A549 treated with RU486 at 1 μM for 4 hours (cell line): ENCODE data around the gene BTF3. TPM values are rescaled to one million over a fixed set of nuclear protein-coding genes. Genes with fewer than 3 reads are reported as not detected.

Source experiments
- total RNA-seq: library from RNA; stranded (reverse); fragments of 200-300 nt; extraction: Qiagen RNA extraction; gene quantifications from 5 replicates; pipeline ENCODE4 v1.2.3, GENCODE V29; 2022; ENCODE audit warnings: low read depth

Gene BTF3
- 1,050 to 1,296 TPM (median 1,106 TPM) in 5 replicates for total RNA-seq

DNA sequence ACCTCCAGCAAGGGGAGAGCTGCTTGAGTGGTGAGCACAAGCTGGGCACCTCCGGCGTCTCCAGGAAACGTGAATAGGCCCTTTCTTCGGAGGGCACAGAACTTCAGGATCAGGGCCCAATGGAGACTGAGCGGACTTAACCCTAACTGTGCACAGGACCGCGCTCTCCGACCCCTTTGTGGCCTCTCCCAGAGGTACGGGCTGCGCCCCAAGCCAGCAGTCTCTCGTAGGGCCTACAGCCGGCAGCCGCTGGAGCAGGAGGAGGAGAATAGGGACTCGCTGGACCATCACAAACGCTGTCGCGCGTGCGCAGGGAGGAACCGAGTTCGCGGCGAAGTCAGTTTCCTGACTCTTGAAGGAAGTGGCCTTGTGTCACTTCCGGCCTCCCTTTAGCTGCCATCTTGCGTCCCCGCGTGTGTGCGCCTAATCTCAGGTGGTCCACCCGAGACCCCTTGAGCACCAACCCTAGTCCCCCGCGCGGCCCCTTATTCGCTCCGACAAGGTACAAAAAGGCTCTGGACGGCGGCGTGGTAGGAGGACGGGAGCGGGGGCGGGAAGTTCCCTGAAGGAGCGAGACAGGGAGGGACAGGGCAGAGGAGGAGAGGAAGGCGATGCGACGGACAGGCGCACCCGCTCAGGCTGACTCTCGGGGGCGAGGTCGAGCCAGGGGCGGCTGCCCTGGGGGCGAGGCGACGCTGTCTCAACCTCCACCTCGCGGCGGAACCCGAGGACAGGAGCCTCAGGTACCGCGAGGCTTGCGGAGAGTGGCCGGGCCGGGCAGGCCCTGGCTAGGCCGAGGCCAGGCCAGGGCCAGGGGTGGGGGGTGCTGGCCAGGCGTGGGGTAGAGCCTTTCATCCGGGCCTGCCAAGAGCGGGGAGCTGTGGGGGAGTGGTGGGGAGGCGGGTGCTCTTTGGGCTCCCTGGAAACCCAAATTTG lies at the start of gene BTF3:
TSS of gene BTF3 (plus strand) at position 386 of the 936 bp plus-strand sequence. CDS start at position 612, 226 bp downstream.

DNA sequence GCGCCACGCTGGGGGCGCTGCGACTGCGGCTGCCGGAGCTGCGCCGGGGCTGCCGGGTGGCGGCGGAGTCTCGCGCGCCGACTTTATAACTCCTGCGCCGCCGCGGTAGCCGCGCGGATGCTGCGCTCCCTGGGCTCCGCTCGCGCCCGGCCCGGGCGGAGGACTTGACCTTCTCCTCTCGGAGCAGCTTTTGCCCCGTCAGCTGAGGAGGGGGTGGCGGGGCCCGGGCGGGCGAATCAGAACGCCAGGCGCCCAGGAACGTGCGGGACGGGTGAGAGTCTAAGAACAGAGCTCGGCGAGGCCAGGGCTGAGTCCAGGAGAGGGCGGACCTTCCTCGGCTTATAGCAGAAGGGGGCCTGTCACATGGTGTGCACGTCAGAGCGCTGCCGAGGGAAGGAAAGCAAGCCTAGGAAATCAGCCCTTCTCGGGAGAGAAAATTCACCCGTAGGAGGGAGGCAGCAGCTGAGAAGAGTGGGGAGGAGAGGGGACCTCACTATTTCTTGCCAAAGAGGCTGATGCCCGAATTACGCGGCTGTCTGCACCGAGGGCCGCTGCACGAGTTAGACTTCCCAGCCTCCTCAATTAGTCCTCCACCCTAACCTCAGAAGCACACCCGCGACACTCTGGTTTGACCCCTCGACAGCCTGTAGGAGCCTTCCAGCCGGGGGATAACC lies 49.6 kb upstream of the BTF3 start, which contains the start of gene FOXD1:
TSS of gene FOXD1 (minus strand) at position 315 of the 674 bp plus-strand sequence. CDS start 415 bp downstream, outside the sequence.

Other genes starting within 250 kb of the BTF3 start
- 13.0 to 22.7 TPM (median 21.2 TPM) in 5 replicates for gene FOXD1, start 49.7 kb upstream of the BTF3 start, total RNA-seq
- gene ANKRA2, start 67.2 kb downstream of the BTF3 start, total RNA-seq: 6.9 to 12.5 TPM (median 12.0 TPM) in 5 replicates
- gene UTP15, start 67.3 kb downstream of the BTF3 start, total RNA-seq: 15.6 to 25.1 TPM (median 20.7 TPM) in 5 replicates
- gene ARHGEF28, start 127.8 kb downstream of the BTF3 start, total RNA-seq: 12.0 to 15.9 TPM (median 15.0 TPM) in 5 replicates